ENCODE data around the gene VPS39.

- TF ChIP-seq CTCF (IDR thresholded peaks at IDR 0.05; ENCODE audit: insufficient read depth, low read length, poor library complexity, severe bottlenecking) = no peak
- no peak for TF ChIP-seq EZH2phosphoT487 (conservative IDR thresholded peaks at IDR 0.05; ENCODE audit: low read length)
These were observed 14.7 kb downstream of the VPS39 start for GRCh38 chr15:42193383-42193782.

All from SU-DHL-6 (cell line).